K562 treated with DMSO at 1 percent for 12 hours (cell line): Measurements from ENCODE around the gene ITM2C. TPM values are rescaled to one million over a fixed set of nuclear protein-coding genes. Genes with fewer than 3 reads are reported as not detected.

Experiments
- total RNA-seq: library from RNA; unstranded; fragments of 300-600 nt; gene quantifications from 2 replicates; pipeline ENCODE4 v1.2.3, GENCODE V29; 2022; ENCODE audit not compliant: insufficient read depth

Gene ITM2C
- 57.6 and 68.2 TPM in 2 replicates for total RNA-seq

GRCh38 chr2:230864605-230865306, at the start of gene ITM2C:
Gene ITM2C (plus strand): TSS chr2:230864942. CDS start chr2:230865026, 84 bp downstream.

GRCh38 chr2:230924470-230925341, 60.0 kb downstream of the ITM2C start, which contains the start of gene GPR55:
Gene GPR55 (minus strand): TSS chr2:230925242. CDS start chr2:230910962, 14,280 bp downstream.

Other genes with a start within 250 kb of the ITM2C start
- gene CAB39, start 152.1 kb upstream of the ITM2C start, total RNA-seq = 17.6 and 53.7 TPM in 2 replicates
- 0.26 TPM in 1 of 2 replicates, not detected in the other for gene GPR55, start 60.3 kb downstream of the ITM2C start, total RNA-seq
- not detected in 2 replicates for gene SPATA3, start 131.2 kb downstream of the ITM2C start, total RNA-seq
- gene C2orf72, start 172.6 kb downstream of the ITM2C start, total RNA-seq = not detected in 2 replicates
- gene PSMD1, start 191.9 kb downstream of the ITM2C start, total RNA-seq = 60.4 and 77.8 TPM in 2 replicates